GM12874 (cell line): ENCODE data around the gene PDCD4.

Source experiments
- CTCF ChIP-seq: IDR thresholded peaks from 2 replicates; pipeline ENCODE4 v1.5.1; 2011; ENCODE audit warnings: low read depth, mild to moderate bottlenecking, control low read depth, low read length, moderate library complexity; ENCODE audit not compliant: insufficient read depth

The PDCD4 gene

GRCh38 chr10:110898391-110898790 lies 26.7 kb downstream of the PDCD4 start:
- TF ChIP-seq CTCF = no peak

- no peak for TF ChIP-seq CTCF
These were observed 29.3 kb downstream of the PDCD4 start for GRCh38 chr10:110900983-110901382.

- no peak for TF ChIP-seq CTCF
These were observed 30.5 kb downstream of the PDCD4 start for GRCh38 chr10:110901954-110902819.

- TF ChIP-seq CTCF = no peak
These were observed 31.9 kb downstream of the PDCD4 start for GRCh38 chr10:110903280-110904278.

GRCh38 chr10:110910138-110910537 lies 38.4 kb downstream of the PDCD4 start:
- TF ChIP-seq CTCF = no peak

- no peak for TF ChIP-seq CTCF
These were observed 40.6 kb downstream of the PDCD4 start for GRCh38 chr10:110912374-110912773.

- no peak for TF ChIP-seq CTCF
These were observed 42.7 kb downstream of the PDCD4 start for GRCh38 chr10:110914431-110914830.
